ENCODE data around the gene PRELID2. TPM values are rescaled to one million over a fixed set of nuclear protein-coding genes. Genes with fewer than 3 reads are reported as not detected.
A peak's percentile ranks its signal among the peaks of the same experiment; 100 is the strongest.

Gene PRELID2
- total RNA-seq, 6 donors from 2014 or later = 3.2 to 13.7 (median 6.5) TPM

DNA sequence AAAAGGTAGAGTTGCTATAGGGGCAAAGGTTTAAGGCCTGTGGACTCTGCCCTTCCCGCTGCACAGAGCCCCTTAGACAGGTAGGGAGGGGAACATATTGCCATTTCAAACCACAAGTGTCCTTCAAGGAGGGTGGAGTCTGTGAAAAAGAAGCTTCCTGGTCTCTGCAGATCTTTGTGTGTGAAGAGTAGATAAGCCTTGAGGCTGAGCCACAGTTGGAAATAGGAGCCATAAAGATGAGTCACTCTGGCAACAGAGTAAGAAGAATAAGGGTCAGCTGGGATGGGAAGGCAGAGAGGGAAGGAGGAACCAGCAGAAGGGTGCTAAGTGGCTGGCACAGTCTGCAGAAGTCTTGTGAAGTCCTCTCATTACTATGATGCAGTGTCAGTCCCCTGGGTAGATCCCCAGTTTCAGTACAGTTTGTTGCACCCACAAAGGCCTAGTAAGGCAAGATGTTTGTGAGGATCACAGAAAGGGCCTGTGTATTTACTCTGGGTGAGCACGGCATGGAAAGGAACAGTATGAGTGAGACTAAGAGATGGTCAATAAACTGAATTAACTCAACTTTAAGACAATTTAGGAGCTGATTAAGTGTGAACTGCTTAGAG is 19.6 kb upstream of the PRELID2 start:
- Histone ChIP-seq H3K4me1 (peaks cover 3 to 13% (median 8%) of the 10 kb centered on the region in 4 donors), H3K9me3 (no peaks in the 10 kb centered on the region), H3K27me3 (no peaks in the 10 kb centered on the region), H3K4me3 (no peak overlapping the region), H3K27ac (no peak overlapping the region), H3K36me3 (no peaks in the 10 kb centered on the region)
- DNase-seq = no peak
- ATAC-seq (ENCODE audit: low FRiP score in 2 of 2) = peak in 1 of 2 donors; percentile 61
- TF ChIP-seq EP300 (IDR thresholded peaks at IDR 0.05) = no peak
- TF ChIP-seq POLR2A (IDR thresholded peaks at IDR 0.05) = no peak
- TF ChIP-seq, protein P1, sequence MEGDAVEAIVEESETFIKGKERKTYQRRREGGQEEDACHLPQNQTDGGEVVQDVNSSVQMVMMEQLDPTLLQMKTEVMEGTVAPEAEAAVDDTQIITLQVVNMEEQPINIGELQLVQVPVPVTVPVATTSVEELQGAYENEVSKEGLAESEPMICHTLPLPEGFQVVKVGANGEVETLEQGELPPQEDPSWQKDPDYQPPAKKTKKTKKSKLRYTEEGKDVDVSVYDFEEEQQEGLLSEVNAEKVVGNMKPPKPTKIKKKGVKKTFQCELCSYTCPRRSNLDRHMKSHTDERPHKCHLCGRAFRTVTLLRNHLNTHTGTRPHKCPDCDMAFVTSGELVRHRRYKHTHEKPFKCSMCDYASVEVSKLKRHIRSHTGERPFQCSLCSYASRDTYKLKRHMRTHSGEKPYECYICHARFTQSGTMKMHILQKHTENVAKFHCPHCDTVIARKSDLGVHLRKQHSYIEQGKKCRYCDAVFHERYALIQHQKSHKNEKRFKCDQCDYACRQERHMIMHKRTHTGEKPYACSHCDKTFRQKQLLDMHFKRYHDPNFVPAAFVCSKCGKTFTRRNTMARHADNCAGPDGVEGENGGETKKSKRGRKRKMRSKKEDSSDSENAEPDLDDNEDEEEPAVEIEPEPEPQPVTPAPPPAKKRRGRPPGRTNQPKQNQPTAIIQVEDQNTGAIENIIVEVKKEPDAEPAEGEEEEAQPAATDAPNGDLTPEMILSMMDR (IDR thresholded peaks at IDR 0.05) = no peak
- TF ChIP-seq POLR2AphosphoS5 (IDR thresholded peaks at IDR 0.05) = no peak
- WGBS, 2 donors = 77 to 81% methylated on average over 2 of the region's 2 CpGs

DNA sequence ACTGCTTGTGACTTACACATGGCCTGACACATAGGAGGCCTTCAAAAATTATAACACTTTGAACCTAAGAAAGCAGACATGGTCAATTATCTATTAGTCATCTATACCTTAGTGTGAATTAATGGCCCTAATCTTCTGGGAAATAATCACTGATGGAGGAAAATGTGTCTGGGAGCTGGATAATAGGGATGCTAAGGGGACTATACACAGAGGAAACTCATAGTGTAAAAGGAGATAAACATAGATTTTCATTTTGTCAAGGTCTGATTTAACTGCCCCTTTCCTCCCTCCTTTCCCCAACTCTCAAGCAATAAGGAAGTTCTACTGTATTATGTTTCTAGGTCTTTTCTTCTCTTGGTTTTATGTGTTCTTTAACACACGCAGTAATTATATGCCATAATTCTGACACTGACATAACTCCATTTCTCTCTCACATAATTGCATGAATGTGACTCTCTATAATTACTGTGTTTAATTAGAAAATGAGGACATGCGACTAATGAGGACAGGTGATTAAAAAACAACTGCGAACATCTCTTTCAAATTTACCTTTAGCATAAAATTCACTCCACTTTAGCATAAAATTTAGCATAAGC is 18.7 kb upstream of the PRELID2 start:
- Histone ChIP-seq H3K27me3 (no peaks in the 10 kb centered on the region), H3K4me1 (peaks cover 3 to 13% (median 8%) of the 10 kb centered on the region in 4 donors), H3K27ac (no peak overlapping the region), H3K9me3 (no peaks in the 10 kb centered on the region), H3K4me3 (no peak overlapping the region), H3K36me3 (no peaks in the 10 kb centered on the region)
- ATAC-seq (ENCODE audit: low FRiP score in 2 of 2) (no peak), DNase-seq (no peak)
- TF ChIP-seq, protein P1 (IDR thresholded peaks at IDR 0.05) = no peak
- TF ChIP-seq EP300 (IDR thresholded peaks at IDR 0.05) (no peak), POLR2A (IDR thresholded peaks at IDR 0.05) (no peak), POLR2AphosphoS5 (IDR thresholded peaks at IDR 0.05) (no peak)
- 93 to 97% methylated on average over 3 of the region's 3 CpGs for WGBS, 2 donors

DNA sequence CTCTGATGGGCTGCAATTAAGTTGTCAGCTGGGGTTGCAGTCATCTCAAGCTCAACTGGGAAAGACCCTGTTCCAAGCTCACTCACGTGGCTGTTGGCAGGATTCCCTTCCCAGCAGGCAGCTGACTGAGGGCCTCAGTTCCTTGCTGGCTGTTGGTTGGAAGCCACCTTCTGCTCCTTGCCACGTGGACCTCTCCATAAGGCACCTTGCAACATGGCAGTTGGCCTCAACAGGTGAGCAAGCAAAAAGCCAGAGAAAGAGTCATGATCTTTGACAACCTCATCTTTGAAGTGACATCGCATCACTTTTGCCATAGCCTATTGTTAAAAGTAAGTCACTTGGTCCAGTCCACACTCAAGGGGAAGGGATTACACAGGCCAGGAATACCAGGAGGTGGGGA is 17.8 kb upstream of the PRELID2 start:
- Histone ChIP-seq H3K27me3 (no peaks in the 10 kb centered on the region), H3K36me3 (no peaks in the 10 kb centered on the region), H3K9me3 (no peaks in the 10 kb centered on the region), H3K27ac (no peak overlapping the region), H3K4me3 (no peak overlapping the region), H3K4me1 (peaks cover 3 to 13% (median 8%) of the 10 kb centered on the region in 4 donors)
- DNase-seq (no peak), ATAC-seq (ENCODE audit: low FRiP score in 2 of 2) (no peak)
- TF ChIP-seq, protein P1 (IDR thresholded peaks at IDR 0.05) = no peak
- 84 to 89% methylated on average over 2 to 3 of the region's 3 CpGs for WGBS, 2 donors

DNA sequence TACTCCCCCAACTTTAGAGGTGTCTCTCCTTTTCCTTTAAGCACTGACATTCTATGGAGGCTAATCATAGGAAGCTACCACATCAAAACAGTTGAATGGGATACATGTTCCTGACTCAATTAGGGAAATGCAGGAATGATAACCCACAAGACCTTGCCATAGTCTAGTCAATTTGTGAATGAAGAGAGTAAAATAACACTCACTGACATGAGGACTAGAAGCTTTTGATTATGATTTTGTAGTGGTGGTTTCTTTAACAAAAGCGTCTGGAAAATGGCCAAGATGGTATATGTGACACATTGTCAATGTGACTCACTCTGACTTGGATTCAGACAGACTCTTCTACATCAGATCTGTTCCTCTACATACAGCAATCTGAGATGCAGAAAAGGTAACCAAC is 13.7 kb upstream of the PRELID2 start:
- H3K36me3 ChIP-seq = no peaks in the 10 kb centered on the region
- WGBS, 2 donors = 79 to 86% methylated on average over 1 of the region's 1 CpG
- H3K27ac ChIP-seq = no peak overlapping the region
- H3K27me3 ChIP-seq = no peaks in the 10 kb centered on the region
- H3K9me3 ChIP-seq = no peaks in the 10 kb centered on the region
- no peaks in the 10 kb centered on the region for H3K4me1 ChIP-seq
- no peak overlapping the region for H3K4me3 ChIP-seq
- TF ChIP-seq POLR2AphosphoS5 (IDR thresholded peaks at IDR 0.05) (no peak), EP300 (IDR thresholded peaks at IDR 0.05) (no peak)
- no peak for ATAC-seq (ENCODE audit: low FRiP score in 2 of 2)
- DNase-seq = no peak

DNA sequence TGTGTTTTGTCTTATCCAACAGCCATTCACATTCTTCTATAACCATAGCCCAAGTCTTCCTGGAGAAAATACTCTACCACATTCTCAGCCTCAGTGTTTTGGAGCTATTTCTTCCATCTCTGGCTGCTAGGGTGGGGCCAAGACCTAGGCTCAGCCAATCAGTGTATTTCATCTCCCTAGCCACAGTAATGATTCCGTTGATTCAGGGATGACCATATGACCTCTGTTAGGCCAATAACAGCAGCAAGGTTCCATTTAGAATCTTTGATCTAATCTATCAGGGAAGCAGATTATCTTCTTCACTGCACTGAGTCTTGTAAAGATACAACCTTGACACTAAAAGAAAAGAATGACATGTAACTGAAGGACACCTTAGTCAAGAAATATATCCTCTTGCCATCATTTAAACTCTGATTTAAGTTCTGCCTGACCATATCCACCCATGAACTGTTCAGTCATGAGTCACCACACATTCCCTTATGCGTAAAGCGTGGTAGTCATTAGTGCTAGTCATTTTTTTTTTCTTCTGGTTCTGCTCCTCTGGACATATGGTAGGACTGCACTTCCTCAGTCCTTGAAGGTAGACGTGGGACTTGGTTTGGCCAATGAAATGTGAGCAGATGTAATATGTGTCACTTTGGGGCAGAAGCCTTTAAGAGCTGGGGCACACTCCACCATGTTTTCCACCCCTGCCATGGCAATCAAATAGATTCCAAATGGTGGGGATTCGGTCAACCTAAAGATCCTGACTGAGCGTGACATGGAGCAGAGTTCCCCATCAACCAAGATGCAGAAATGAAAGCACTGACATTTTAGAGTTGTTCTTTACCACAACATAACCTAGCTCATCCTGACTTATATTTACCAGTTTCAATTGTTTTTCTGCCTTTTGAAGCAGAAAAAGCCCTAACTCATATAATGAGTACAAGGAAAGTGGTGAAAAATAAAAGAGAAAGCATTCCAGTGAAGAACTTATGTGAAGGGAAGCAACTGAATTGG is 12.7 kb upstream of the PRELID2 start:
- ATAC-seq (ENCODE audit: low FRiP score in 2 of 2) = no peak
- 92 to 93% methylated on average over 6 of the region's 6 CpGs for WGBS, 2 donors

More for the DNA sequence above, 12.7 kb upstream of the PRELID2 start:
- Histone ChIP-seq H3K27me3 (no peaks in the 10 kb centered on the region), H3K4me1 (no peaks in the 10 kb centered on the region), H3K27ac (no peak overlapping the region), H3K36me3 (no peaks in the 10 kb centered on the region), H3K9me3 (no peaks in the 10 kb centered on the region), H3K4me3 (no peak overlapping the region)
- no peak for DNase-seq
- TF ChIP-seq EP300 (IDR thresholded peaks at IDR 0.05) (no peak), POLR2AphosphoS5 (IDR thresholded peaks at IDR 0.05) (no peak), POLR2A (IDR thresholded peaks at IDR 0.05) (no peak)
- TF ChIP-seq, protein P1 (IDR thresholded peaks at IDR 0.05) = no peak

Measured in upper lobe of left lung (tissue), 6 donors.